Mesenteric fat pad (tissue), 1 donor: Measurements from ENCODE around the gene SLC7A6OS. TPM values are rescaled to one million over a fixed set of nuclear protein-coding genes. Genes with fewer than 3 reads are reported as not detected.

ENCODE experiments used
- DNase-seq: peaks from one replicate; pipeline ENCODE4 v3.0.0-alpha.2; 2020; ENCODE audit warnings: low spot score
- long read RNA-seq: library from polyadenylated mRNA; unstranded; transcript quantifications from one replicate; pipeline ENCODE4 v2.0.0, GENCODE V29; 2020
- total RNA-seq: library from RNA; stranded (reverse); fragmentation: NEBNext Ultra II Directional; extraction: Animal tissue kit (Norgen Biotek cat#: 25700); gene quantifications from one replicate; pipeline ENCODE4 v1.2.1, GENCODE V29; 2021
- donor health status: DM: yes; HTN: yes; CAD: no.

The SLC7A6OS gene
- total RNA-seq: 12.3 TPM
- long read RNA-seq, full-length matches to known transcripts: 17 of 44 reads
- long read RNA-seq, partial matches to known transcripts: 5 of 44 reads
- long read RNA-seq, other reads (novel, unspliced or antisense): 22 of 44 reads

GRCh38 chr16:68310774-68311511 is at the start of gene SLC7A6OS, which contains the start of gene PRMT7:
Gene SLC7A6OS, minus strand, starts transcription at chr16:68310946. Its CDS starts 20 bp downstream, at chr16:68310926.
Gene PRMT7, plus strand, starts transcription at chr16:68311019. Its CDS starts 4,961 bp downstream, at chr16:68315980.
- DNase-seq: peak; percentile 93

DNA sequence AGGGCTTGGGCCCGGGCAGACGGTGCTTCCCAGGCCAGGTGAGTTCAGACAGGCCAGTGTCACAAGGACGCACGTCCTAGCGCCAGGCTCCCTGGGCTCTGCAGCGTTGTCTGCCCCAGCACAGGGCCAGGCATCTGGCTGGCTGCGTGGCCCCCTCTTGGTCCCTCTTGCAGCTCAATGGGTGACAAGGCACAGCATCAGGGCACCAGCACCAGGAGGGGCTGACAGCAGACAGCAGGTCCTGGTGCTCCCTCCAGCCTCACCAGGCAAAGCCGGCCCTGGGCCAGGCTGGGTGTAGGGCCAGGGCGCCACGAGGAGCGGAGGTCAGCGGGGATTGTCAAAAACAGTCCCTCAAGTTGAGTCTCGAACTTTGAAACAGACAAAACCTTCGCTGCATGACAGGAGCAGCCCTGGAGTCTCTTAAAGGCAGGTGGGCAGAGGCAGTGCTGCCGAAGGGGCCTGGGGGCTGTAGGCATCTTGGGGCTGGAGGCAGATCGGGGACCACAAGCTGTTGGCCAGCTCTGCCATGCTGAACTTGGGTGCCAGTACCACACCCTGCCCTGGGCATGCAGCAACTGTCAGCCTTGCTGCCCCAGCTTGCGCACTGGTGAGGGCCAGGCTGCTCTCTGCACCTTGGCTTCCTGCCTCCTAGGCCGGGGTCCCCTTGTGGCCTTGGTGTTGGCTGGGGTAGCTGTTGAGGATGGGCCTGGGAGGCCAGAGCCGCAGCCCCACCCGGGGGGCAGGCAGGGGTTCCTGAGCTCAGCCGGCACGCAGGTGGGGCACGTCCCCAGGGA is 48.8 kb upstream of the SLC7A6OS start:
- DNase-seq: no peak

DNA sequence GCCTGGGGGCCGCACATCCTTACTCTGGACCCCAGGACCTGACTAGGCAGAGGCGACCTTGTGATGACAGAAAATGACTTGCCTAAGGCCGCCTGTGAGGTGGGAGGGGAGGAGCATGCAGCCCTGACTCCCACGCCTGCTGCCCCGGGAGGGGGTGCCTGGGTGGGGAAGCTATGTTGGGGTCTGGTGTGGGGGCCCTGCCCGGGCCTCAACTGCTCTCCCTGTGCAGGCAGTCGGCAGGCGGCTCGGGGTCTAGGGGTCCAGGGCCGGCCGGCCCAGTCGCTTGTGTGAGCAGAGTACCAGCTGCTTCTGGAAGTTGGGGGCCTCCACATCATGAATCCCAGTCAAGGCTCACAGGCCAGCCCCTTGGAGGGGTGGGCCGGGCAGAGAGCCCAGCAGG is 48.2 kb upstream of the SLC7A6OS start:
- no peak for DNase-seq

DNA sequence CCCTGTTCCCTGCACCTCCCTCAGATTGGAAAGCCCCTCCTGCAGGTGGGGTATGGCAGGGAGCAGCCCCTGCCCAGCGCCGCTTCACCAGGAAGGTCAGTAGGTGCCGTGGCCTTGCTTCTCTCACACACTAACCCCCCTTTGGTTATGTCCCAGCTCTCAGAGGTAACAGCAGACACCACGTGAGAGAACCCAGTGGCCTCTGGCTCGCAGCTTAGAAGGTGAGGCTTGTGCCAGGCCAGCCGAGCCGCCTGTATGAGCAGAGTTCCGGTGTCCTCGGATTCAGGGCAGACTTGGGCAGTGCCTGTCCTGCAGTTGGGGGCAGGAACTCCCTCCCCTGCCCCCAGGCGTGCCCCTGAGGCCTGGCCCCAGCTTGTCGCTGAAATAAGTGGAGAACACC is 47.2 kb upstream of the SLC7A6OS start:
- DNase-seq: no peak

DNA sequence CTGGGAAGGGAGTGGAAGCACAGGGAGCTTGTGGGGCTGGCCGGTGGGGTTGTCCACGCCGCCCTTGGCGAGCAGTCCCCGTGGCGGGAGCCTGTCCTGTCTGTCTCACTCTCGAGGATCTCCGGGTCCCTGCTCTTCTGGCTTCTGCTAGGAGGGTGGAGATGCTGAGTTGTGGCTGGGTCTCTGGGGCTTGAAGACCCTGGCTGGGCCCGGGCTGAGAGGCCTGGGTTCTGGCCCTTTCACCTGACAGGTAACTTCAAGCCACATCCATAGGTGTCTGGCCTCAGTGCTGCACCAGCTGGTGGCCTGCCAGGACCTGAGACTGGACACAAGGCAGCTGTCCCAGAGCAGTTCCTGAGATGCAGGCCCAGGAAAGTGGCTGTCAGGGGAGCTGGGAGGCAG is 46.8 kb upstream of the SLC7A6OS start:
- DNase-seq: no peak

- no peak for DNase-seq
These were observed 46.2 kb upstream of the SLC7A6OS start for GRCh38 chr16:68356919-68357286.

DNA sequence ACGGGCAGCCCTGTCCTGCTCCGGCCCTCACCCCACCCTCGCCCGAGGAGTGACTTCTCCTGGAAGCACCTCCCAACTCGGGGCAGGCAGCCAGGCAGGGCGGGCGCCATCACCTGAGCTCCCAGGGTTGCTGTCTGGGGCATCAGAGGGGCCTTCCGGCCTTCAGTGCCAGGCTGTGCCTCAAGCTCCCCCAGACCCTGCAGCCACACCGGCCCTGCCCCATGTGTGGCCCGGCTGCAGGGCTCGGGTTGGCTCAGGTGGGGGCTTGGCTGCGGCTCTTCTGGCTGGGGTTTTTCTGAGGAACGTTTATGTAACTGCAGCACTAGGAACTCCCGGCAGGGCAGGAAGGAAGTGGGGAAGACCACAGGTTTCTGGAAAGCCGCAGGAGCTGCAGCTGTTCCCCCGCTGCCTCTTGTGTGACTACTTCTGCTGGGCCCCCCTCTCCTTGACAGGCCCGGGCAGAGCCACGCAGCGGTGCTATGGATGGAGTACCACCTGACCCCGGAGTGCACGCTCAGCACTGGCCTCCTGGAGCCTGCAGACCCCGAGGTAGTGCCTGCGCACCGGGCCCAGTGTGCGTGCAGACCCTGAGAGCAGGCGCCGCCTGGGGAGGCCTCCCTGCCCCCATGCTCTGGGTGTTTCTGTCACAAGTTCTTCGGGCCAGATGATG is 45.6 kb upstream of the SLC7A6OS start:
- no peak for DNase-seq

DNA sequence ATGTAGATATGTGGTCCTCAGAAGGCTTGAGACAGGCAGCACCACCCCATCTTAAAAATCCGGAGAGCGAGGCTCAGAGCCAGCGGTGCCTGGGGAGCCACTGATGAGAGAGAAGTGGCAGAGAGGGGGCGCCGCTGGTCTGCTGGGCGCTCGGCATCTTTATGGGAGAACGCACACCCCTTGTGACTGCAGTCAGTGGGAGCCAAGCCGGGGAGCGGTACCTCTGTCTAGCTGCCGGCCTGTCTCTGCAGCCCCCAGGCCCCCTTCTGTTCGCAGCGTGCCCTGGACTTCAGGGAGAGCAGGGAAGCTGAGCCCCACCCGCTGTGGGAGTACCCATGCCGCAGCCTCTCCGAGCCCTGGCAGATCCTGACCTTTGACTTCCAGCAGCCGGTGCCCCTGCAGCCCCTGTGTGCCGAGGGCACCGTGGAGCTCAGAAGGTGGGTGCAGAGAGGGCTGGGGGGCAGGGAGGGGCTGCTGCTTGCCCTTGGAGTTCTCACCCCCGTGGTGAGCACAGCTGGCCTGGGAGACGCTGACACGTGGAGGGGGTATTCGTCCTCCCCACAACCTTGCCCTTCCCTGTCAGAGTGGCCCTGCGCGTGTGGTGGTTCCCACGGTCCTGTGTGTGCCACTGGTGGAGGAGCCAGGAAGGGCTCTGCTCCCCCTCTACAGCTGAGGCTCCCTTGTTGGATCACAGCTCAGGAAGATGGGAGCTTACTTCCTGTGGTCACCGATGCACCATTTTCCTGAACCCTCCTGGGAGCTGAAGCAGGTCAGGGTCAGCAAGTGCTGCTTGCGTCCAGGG is 44.9 kb upstream of the SLC7A6OS start:
- no peak for DNase-seq

DNA sequence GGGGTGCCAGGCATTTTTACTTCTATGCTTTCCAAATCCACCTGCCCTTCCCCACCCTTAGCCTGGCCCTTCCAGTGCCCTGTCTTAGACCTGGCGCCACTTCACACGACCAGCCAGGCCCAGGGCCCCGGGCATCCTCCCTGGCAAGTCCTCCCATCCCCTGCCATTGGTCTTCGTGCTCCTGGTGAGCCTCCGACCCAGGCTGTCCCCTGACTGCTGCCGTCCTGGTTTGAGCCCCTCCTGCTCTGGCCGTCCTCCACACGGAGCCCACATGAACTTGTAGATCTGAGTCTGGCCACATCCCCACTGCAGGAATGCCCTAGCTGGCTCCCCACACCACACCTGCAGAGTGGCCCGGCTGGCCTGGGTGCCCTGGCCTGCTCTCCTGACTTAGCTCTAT is 44.1 kb upstream of the SLC7A6OS start:
- no peak for DNase-seq

DNA sequence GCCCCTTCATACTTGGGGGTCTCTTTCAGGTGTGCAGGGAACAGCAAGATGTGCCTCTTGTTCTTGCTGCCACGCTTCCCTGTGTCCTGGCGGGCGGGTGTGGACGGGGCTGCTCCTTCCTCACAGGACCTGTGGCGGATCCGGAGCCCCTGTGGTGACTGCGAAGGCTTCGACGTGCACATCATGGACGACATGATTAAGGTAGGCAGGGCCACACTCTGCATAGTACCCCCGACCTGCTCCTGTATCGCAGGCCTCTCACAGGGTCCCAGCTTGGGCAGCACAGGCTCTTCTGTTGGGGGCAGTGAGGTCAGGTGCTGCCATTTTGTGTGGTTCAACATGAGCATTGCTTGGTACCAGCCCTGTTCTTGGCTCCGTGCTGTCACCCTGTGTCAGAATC is 42.6 kb upstream of the SLC7A6OS start:
- DNase-seq: no peak

DNA sequence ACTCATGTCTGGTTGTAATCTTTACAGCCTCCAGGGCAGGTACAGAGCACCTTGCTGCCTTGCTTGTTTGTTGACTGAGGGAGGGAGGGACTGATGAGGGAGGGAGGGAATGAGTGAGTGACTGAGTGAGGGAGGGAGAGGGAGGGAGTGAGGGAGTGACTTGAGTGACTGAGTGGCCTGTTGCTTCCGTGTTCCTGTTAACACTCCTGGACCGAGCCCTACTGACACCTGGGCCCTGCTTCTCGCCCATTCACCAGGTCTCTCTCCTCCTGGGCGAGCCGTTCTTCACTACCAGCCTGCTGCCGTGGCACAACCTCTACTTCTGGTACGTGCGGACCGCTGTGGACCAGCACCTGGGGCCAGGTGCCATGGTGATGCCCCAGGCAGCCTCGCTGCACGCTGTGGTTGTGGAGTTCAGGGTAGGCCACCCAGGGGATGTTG is 41.3 kb upstream of the SLC7A6OS start:
- no peak for DNase-seq

- no peak for DNase-seq
These were observed 40.7 kb upstream of the SLC7A6OS start for GRCh38 chr16:68351463-68351862.

DNA sequence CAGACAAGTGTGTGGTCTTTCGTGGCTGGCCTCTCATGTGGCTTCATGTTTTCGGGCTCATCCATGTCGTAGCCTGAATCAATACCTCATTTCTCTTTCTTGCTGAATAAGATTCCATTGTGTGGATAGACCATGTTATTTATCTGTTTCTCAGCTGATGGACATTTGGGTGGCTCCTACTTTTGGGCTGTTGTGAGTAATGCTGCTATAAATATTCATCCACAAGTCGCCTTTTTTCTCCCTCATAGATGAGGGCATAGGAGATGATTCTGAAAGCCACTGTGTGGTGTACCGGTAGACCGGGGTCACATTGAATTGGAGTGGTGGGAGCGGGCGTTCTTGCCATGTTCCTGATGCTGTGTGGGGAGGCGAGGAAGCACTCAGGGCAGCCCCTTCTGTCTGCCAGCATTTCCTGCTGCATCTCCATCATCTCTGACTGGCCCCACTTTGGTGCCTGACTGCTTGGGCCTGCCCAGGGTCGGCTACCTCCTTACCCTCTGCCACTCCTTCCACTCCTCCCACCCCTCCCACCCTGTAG is 40.1 kb upstream of the SLC7A6OS start:
- no peak for DNase-seq

DNA sequence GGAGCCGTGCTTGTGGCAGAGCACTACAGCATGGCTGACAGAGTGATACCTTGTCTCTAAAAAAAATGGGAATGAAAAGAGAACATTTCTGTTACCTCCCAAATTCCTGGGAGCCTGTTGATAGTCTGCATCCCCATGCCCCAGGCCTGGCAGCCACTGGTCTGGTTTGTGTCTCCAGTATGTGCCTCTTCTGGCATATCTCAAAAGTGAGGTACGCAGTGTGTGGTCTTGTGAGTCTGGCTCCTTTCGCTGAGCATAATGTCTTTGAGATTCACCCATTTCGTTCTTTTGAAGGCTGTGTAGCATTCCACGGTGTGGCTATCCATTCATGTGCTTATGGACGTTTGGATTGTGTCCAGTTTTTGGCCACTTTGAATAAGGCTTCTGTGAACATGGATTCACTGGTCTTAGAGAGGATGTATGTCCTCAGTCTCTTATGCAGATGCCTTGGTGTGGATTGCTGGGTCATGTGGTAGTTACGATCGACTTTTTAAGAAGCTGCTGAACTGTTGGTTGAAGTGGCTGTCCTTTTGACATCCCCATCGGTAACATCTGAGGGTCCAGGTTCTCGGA is 39.2 kb upstream of the SLC7A6OS start:
- DNase-seq: no peak

DNA sequence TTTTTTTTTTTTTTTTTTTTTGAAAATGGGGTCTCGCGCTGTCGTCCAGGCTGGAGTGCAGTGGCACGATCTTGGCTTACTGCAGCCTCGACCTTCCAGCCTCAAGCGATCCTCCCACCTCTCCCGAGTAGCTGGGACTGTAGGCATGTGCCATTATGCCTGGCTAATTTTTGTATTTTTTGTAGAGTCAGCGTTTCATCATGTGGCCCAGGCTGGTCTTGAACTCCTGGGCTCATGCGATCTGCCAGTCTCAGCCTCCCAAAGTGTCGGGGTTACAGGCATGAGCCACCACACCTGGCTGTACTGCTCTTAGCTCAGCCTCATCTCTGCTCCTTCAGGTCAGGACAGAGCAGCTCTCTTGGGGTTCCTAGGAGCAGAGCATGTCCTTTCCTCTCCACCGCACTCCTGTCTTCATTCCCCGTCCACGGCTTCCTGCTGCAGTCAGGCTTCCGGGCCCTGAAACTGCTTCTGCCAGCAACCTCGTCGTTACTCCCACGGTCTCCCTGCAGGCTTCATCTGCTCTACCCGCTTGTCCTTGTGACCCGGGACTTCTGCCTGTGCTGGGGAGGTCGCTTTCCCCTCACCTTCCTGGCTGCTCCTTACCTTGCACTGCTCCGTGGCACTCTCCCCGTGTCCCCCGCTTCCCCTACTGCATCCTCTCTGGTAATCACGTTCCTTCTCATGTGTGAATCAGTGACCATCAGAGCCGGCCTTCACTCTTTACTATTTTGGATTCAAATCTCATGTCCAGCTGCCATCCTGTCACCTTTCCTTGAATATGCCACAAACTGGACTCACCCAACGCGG is 38.1 kb upstream of the SLC7A6OS start:
- DNase-seq: no peak

DNA sequence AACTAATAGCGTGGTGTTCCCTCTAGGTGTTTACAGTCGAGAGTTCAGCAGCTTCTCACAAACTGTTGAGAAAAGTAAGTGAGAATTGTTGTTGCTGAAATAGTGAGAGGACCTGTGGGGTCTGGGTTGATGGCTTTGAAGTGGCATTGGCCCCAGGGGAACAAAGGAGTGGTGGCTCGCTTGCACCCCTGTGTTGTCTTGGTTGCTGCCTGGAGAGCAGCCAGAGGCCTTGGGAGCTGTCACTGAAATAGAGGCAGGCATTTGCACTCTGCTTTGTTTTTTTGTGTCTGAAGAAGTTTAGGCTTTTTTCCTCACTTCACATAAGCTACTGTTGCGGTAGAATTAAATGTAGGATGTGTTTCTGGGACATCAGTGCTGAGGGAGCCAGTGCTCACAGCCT is 36.9 kb upstream of the SLC7A6OS start:
- DNase-seq: no peak

GRCh38 chr16:68346892-68347480 is 36.2 kb upstream of the SLC7A6OS start:
- no peak for DNase-seq

DNA sequence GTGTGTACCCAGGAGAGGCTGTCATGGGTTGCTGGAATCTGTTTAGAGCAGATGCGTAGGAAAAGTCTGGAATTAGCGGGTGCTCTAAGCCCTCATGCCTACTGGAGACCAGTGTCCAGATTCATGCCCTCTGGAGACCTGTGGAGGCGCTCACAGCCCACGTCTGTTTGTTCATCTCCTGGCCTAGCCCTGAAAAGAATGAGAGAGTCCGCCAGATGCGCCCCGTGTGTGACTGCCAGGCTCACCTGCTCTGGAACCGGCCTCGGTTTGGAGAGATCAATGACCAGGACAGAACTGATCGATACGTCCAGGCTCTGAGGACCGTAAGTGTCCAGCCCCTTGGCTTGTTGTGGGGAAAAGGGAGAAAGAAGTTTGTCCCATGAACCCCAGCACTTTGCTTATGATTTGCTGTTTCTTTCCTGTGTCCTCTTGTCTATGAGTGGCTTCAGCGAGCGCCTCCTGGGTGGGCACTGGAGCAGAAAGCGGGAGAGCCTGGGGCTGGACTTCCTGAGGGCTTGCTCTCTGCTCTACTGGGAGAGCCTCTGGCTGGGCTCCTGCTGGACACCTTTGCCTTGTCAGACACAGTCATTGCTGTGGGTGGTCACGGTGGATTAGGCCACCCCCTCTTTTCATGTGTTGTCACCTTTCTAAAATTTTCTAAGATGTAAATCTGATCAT is 35.4 kb upstream of the SLC7A6OS start:
- DNase-seq: no peak
